ENCODE measurements around the gene WLS.

WLS gene

DNA sequence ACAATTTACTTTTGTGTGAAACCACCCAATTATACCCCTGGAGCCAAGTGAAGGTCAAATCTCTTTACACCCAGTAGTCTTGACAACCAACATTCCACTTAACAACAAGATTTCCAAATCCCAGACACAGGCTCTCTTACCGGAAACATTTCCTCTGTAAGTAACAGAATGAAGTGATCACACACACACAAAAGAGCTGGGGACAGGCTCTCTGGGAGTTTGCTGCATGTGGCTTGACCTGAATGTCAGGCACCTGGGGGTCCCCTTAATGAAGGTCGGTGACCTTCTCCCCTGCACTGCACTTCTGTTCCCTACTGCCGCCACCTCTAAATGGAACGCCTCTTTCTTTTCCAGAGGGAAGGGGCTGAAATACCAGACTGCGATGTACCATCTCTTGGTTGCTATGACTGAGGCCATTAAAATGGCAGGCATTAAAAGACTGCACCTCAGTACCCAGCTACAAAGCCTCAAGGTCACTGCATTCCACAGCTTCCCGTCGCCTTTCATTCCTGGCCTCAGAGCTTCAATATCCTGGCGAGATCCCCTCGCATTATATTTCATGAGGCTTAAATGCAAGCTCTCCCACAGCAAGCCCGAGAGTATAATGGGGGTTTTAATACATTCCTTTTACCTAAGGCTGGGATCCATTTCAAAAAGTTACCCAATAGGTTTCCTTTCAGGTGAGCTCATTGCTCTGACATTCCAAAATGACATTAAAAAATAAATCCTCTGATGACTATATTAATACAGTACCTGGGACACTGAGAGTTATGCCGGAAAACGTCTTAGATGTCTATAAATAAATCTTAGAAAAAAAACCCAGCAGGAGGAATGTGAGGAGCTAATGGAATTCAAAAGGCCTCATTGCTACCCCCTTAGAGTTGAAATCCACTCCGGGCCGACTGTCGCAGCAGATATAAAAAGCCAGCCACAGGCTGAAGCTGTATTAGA lies 91.0 kb downstream of the WLS start:
- FAIRE-seq (no peak), DNase-seq (ENCODE audit: low spot score) (no peak)

DNA sequence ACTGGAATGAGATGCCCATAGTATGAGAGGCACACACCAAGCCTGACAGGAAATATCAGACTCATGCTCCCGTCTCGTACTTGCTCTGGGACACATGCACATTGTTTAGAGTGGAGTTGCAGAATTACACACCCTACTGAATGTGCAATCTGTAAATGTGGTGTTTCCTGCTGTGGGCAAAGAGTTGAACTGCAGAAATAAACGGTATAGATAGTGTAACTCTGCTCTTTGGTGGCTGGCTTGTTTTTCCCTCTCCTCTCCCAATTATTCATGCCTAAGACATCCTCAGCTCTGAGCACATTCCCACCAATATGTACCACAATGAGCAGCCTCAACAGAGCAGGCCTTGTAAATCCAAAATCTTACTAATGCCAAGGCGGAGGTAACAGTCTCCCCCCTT lies 91.8 kb downstream of the WLS start:
- FAIRE-seq: no peak
- no peak for DNase-seq (ENCODE audit: low spot score)

DNA sequence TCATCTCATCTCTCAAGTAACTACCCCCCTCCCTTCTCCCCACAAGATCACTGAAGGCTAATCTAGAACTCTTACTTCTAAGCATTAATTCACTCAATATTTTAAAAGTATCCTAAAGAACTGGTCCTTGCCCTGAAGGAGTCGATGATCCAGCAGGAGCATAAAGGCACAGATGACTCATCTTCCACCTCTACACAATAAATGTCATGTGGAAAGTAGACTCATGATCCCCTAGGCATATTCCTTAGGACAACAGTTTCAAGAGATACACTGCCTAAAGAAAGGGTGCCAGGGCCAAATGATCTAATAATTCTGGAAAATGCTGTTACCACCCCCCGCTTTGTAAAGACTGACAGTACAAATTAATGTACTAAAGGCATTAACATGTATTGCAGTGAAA lies 96.1 kb downstream of the WLS start:
- DNase-seq (ENCODE audit: low spot score): no peak
- FAIRE-seq: no peak

DNA sequence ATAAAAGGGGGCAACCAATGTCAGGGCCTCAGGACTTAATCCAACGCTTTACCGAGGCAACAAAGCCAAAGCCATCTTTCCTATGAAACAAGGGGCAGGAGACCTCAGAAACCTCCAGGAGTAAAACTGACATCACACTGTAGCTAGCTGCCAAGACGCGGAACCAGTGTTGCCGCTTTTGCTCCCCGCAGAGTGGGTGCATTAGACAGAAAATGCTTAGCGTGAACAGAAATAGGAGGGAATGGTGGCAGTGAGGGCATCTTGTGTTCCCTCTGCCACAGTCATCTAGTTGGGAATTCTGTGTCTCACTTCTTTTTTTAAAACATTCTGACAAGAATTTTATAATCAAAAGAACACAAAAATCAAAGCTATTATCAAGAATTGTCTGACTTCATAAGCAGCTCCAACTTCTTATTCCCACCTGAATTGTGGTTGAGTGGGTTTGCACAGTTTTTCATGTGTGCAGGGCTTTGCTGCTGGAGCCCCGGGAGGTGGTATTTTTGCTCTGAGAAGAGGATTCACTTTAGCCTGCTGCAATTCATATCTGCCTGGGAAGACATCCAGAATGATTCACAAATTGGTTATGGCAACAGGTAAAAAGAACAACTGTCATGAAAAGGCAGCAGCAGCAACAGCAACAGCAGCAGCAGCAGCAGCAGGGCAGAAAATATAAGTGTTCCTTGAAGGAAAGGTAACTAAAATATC lies 99.7 kb downstream of the WLS start:
- FAIRE-seq (no peak), DNase-seq (ENCODE audit: low spot score) (no peak)

DNA sequence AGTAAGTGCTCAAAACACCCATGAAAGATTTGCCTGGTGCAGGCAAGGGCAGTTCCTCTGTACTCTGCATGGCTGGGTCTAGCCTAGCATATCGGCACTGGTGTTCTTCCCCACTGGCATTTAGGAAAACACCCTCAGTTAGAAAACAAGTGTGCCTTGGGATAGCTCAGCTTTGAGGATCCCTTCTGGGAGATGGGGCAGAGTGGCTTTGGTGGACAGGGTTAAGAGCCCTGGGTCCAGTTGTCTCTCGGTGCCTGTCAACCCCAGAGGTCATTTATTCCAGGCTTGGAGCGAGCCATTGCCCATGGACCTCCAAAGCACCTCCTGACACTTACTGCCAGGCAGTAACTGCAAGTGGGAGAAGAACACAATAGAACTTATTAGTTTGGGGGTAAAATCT lies 101.1 kb downstream of the WLS start:
- FAIRE-seq (no peak), DNase-seq (ENCODE audit: low spot score) (no peak)

DNA sequence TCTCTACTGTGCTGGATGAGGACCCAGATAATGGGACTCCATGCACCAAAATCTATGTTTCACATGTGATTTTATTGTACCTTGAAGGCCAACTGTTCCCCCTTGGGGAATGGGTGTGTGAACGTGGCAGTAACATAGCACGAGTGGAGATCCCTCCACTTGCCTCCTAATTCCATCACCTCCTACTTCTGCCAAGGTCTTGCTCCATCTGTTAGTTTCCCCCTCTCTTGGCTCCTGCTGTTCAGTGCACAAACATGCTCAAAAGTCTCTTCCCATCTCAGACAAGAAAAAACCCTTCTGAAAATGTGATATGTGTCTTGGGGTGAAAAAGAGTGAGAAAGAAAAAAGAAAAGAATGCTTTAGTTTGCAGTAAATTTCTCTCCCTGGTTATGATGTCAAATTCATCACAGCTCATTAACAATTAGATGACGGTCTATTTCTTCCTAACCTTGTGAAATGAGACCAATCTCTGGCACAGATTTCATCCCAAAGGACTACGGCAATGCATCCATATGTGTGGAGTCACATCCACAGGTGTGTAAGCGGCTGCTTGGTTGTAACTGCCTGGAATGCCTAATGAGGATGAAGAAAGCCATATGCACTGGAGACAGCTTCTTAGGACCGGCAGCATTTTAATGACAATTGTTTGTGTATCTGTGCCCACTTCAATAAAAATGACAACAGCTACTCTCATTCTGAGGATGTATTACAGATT lies 102.6 kb downstream of the WLS start:
- FAIRE-seq (no peak), DNase-seq (ENCODE audit: low spot score) (no peak)

DNA sequence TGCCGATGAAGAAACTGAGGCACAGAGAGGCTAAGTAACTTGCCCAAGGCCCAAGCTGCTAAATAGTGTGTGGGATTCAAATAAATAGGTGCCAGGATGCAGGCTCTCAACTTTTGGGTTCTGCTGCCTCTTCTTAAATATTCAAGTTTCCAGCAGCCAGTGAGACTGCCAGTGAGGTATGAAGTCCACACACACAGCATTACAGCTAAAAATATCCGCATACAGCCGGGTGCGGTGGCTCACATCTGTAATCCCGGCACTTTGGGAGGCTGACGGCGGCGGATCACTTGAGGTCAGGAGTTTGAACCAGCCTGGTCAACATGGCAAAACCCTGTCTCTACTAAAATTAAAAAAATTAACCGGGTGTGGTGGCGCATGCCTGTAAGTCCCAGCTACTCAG lies 103.5 kb downstream of the WLS start:
- no peak for DNase-seq (ENCODE audit: low spot score)
- FAIRE-seq: no peak

DNA sequence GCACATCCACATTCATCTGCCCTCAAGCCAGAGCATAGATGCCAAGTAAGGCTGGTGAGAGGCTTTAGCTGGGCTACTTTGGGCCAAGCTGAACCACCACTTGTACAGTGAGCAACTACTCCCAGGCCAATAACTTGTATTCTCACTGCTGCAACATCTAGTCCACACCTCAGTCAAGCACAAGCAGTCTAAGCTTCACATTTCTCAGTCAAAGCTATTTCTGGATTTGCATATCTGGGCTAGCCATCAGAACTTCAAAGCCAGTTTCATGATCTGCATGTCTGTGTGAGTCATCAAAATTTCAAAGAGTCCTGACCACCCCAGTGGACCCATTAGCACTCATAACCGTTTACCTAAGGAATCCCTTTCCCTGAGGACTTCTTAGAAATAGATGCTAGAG lies 104.2 kb downstream of the WLS start:
- no peak for FAIRE-seq
- no peak for DNase-seq (ENCODE audit: low spot score)

DNA sequence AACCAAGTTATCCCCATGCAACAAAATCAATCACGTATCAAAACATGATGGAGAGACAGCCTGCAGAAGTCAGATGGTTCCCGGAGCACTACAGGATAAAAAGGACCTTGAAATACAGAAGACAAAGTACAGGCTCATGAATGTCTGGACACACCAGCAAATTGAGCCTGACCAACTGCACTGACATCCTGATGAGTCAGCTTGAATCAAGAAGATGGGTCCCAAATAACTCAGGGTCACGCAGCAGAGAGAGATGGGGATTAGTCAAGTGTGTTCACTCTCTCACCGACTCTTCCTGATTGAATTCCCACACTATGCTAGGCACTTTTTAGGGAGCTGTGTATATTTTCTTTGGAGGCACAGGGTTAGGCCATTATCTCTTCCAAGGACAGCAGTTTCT lies 110.8 kb downstream of the WLS start:
- peak; percentile 30 for FAIRE-seq
- DNase-seq (ENCODE audit: low spot score): peak; percentile 60

DNA sequence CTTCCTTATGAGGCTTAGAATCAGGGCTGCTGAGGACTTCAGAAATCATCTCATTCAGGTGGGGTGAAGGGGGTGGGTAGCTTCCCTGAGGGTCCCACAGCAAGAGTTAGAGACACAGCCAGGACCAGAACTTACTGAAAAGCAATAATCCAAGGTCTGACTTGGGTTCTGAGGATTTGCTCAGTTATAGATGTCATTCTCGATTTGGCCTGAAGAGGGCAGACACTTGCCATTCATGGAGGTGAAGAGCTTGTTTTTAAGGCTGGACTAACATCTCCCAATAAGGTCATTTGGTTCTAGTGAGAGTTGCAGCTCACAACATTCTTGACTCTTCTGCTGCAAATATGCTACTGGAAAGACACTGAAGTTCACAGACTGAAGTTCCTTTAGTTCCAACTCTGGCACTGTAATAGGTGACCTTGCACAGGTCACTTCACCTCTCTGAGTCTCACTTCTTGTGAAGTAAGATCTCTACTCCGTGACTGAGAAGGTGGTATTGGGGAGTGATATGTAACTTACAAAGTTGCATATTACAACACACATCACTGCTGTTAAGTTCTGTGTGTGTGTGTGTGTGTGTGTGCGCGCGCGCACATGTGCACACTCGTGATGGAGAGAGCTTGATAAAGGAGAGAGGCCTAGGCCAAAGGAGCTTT lies 112.1 kb downstream of the WLS start:
- DNase-seq (ENCODE audit: low spot score) (peak; percentile 43), FAIRE-seq (no peak)

DNA sequence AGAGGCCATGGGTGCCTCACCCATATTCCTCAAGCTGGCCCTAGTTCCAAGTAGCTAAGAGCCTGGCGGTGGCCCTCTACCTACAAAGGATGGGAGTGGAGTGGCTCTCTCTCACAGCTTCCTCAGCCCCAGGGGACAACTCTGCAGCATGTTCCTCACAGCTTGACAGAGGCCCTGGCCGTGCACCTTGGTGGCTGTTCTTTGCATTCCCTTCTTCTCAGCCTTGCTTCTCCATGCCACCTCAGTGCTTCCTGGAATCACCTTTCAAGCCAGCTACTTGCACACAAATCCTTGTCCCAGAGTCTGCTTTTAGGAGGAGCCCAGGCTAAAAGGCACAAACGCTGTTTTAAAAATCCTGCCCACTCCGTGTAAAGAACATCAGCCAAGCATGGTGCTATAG lies 112.9 kb downstream of the WLS start:
- FAIRE-seq (no peak), DNase-seq (ENCODE audit: low spot score) (no peak)

DNA sequence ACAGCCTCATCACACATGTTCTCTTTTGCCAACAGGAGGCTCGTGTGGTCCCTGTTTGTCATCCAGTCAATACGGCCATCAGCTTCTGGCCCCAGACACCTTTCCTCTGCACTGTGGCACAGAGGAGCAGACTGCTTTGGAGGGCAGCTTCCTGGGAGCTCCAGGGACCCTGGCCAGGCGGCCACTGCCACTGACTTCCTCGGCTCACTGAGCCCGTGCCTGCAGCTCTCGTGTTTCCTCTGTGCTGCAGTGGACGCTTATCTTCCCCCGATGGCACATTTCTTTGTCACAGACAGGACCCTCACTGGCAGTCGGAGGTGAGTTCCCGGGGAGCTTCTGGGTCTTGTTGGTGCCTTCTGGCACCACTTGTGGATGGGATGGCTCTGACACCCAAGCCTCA lies 114.9 kb downstream of the WLS start:
- DNase-seq (ENCODE audit: low spot score) (no peak), FAIRE-seq (no peak)

DNA sequence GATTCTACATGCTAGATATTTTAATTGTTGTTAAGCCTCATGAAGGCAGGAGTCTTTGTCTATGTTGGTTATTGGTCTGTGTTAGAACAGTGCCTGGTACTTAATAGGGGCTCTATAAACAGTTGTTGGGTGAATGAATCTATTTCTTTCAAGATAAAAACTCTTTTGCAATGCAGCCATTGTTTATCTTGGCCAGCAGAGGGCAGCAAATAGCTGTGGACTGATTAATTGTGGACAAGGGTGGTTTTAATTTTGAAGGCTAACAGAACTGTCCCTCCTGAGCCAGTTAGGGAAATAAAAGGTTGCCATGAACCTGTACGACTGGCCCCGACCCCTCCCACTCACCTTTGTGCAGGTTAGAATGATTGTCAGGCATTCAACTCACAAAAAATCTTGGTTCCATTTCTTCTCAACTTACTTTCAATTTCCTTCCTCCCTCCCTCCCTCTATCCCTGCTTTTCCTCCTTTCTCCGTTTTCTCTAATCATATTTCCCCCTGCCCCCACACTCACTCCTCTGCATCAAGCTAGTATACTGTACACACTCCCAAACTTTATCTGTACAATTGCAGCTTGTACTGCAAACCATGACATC lies 115.6 kb downstream of the WLS start:
- DNase-seq (ENCODE audit: low spot score) (peak; percentile 34), FAIRE-seq (peak; percentile 20)

DNA sequence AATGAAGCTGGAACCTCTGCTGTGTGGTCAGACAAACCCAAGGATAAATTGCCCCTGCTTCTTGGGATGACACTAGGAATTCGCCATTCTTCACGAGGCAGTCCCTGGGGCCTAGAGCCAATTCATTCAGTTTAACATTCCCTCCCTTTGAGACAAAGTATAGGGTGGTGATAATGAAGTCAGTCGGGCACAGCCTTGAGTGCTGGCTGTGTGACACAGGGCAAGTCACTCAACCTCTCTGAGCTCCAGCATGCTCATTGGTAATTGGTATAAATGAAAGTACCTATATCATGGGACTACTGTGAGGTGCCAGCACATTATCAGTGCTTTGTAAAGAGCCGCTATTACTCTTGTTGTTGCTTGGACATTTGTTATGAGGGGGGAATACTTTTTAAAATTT lies 117.0 kb downstream of the WLS start:
- DNase-seq (ENCODE audit: low spot score) (no peak), FAIRE-seq (no peak)

DNA sequence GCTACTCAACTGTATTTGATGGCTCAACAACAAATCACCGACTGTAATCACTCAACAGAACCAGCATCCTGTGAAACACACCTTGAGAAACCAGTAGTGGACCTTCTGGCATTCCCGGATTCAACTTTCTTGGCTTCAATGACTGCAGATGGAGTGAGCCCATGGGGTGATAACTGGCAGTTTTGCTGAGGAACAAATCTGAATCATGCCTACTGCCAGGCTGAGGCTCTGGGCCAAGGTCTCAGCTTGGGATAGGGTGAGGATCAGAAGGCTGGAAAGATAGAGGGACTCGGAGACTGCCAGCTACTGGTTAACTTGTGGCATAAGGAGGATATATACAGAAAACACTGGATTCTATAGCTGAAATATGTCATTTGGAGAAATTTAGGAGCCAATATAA lies 118.4 kb downstream of the WLS start:
- no peak for FAIRE-seq
- no peak for DNase-seq (ENCODE audit: low spot score)

DNA sequence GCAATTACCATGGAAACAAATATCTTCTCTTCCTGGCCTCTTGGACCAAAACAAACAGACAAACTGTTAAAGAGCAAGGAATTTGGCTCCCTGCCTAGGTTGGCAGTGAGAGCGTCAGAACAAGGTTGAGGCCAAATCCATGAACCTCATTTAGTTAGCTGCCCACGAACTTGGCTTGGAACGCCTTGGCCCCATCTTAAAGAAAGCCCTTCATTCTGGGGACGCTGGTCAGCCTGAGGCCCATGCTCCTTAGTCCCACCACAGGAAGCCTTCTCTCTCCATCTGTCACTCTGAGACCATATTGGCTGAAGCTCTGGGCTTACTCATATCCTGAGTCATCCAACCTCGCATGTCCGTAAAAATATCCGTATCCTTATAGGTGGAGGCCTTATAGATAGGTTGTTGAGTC lies 119.5 kb downstream of the WLS start:
- DNase-seq (ENCODE audit: low spot score) (peak; percentile 82), FAIRE-seq (peak; percentile 55)

DNA sequence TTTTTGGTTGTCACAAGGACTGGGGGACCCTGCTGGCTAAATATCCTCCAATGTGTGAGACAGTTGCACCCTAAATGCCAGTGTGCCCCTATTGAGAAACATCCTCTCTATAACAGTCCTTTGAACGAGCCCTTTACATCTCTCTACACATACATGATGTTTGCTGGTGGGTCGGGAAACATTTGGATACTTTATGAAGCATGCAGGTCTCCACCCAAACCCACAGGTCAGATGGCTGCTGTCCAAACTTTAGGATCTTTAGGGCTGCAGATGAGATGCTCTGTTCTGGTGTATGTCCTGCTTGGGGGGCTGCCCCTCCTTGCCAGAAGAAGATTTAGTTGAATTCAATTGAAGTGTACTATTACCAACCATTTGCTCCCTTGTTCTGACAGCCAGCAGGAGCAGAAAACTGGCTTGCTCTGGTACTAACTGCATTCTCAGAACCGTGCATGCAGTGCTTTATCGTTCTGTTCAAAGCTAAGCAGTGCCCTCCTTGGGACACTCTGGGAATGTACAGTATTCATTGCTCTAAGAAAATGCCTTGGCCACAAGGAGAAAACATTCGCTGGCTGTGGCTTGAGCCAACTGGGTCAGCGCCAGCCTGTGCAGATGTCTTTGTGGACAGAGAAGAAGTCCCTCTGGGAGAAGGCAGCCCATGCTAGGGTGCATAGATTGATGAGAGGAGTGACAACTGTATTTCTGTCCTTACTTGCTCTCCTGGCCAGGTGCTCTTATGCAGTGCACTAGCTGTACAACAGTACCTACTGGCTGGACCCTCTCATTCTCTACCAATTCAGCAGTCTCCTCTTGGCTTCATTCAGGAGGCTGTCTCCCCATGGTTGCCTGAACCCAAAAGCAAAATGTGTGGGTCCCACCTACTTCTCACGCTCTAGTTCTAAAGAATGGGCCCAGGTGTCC lies 120.5 kb downstream of the WLS start:
- peak; percentile 44 for FAIRE-seq

DNA sequence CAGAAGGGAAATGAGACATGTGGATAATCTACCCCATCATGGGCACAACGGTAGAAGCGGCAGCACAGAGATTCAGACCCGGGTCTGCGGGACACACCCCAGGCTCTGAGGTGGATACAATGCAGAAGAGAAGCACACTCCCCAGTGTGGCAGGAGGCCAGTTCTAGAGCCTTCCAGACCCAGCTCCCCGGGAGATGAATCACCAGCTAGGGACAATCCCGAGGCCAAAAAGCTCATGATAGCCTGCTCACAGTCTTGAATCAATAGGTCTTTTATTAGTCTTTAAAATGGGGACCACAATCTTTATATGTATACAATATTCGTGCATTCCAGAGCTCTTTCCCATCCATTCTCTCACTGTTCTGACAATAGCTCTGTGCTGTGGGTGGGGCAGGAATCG lies 124.6 kb downstream of the WLS start:
- no peak for DNase-seq (ENCODE audit: low spot score)
- no peak for FAIRE-seq

More for the DNA sequence above, 120.5 kb downstream of the WLS start:
- DNase-seq (ENCODE audit: low spot score): peak; percentile 79

DNA sequence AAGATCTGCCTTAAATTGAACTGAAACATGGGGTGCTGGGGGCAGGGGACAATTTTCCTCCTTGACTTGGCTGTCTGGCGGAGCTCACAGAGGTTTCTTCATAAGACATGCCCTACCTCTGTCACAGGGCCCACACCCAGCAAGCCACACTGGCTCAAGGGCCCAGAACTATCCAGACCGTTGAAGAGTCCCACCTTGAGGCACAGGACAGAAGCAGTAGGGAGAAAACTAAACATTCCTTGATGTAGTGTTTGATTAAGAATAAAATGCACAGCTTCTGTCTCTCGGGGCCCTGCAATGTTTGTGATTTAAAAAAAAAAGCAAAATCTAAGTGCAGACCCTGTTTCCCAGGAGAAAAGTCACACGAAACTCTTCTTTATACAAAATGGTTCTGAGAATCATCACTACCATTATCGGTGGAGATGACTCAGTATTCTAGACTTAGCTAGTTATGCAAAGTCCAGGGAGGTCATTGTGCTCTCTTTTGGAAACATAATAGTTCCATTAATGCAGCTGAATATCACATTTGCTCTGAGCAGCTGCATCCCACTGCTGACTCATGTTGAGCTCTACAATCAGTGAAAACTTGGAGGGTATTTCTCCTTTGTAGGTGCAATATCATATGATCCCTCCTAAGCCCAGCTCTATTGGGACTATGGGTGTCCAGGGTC lies 128.3 kb downstream of the WLS start:
- DNase-seq (ENCODE audit: low spot score) (peak; percentile 22), FAIRE-seq (no peak)

Data from RCC 7860 (cell line).